Measurements from ENCODE around the gene PNPLA1. TPM values are rescaled to one million over a fixed set of nuclear protein-coding genes. Genes with fewer than 3 reads are reported as not detected.

The PNPLA1 gene
- total RNA-seq, 1 donor from 2014 or later: 0.35 TPM

- Histone ChIP-seq H3K36me3 (no peaks in the 10 kb centered on the region), H3K9me3 (no peaks in the 10 kb centered on the region), H3K27me3 (no peaks in the 10 kb centered on the region), H3K4me3 (no peak overlapping the region), H3K4me1 (peaks cover 10% of the 10 kb centered on the region), H3K27ac (no peak overlapping the region)
- TF ChIP-seq, protein P1, sequence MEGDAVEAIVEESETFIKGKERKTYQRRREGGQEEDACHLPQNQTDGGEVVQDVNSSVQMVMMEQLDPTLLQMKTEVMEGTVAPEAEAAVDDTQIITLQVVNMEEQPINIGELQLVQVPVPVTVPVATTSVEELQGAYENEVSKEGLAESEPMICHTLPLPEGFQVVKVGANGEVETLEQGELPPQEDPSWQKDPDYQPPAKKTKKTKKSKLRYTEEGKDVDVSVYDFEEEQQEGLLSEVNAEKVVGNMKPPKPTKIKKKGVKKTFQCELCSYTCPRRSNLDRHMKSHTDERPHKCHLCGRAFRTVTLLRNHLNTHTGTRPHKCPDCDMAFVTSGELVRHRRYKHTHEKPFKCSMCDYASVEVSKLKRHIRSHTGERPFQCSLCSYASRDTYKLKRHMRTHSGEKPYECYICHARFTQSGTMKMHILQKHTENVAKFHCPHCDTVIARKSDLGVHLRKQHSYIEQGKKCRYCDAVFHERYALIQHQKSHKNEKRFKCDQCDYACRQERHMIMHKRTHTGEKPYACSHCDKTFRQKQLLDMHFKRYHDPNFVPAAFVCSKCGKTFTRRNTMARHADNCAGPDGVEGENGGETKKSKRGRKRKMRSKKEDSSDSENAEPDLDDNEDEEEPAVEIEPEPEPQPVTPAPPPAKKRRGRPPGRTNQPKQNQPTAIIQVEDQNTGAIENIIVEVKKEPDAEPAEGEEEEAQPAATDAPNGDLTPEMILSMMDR (IDR thresholded peaks at IDR 0.05): no peak
- ATAC-seq (peak; percentile 40), DNase-seq (peak; percentile 38)
- intact Hi-C loops (cut with DNase I): no loop called here
Measured at GRCh38 chr6:36343109-36343680, 73.3 kb downstream of the PNPLA1 start.

- intact Hi-C loops (cut with DNase I): no loop called here
- TF ChIP-seq, protein P1 (IDR thresholded peaks at IDR 0.05): no peak
- DNase-seq: no peak
Measured at GRCh38 chr6:36345681-36346466, 76.0 kb downstream of the PNPLA1 start.

DNA sequence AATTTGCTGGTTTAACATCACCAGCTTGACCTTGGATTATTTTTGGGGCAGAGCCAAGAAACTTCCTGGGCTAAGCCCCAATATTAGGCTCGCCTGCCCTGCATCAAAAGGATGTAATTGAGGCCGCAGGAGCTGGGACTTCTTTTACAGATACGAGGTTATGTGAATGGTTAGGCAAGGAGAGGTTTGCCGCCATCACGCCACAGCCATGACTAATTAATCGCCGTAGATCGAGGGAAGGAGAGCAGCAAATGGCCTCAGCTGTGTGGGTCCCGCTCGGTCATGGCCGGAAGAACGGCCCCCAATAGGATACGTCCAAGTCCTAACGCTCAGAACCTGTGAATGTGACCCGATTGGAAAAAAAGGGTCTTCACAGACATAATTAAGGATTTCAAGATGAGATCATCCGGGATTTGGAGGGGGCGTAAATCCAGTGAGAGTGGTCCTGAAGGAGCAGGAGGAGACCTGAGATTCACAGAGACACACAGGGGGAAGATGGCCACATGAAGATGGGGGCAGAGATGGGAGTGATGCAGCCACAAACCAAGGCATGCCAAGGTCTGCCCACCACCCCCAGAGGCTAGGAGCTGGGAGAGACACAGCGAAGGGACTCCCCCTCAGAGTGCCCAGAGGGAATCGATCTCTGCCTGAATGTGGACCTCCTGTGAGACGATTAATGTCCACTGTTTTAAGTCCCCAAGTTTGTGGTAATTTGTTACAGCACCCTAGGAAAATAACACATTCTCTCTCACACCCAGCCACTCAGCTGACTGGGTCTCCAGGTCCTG is 76.8 kb downstream of the PNPLA1 start:
- TF ChIP-seq, protein P1 (IDR thresholded peaks at IDR 0.05): no peak
- intact Hi-C loops (cut with DNase I): no loop called here
- Histone ChIP-seq H3K4me1 (no peaks in the 10 kb centered on the region), H3K4me3 (no peak overlapping the region), H3K36me3 (no peaks in the 10 kb centered on the region), H3K9me3 (no peaks in the 10 kb centered on the region), H3K27ac (no peak overlapping the region), H3K27me3 (no peaks in the 10 kb centered on the region)
- ATAC-seq (no peak), DNase-seq (no peak)

More at GRCh38 chr6:36345681-36346466, 76.0 kb downstream of the PNPLA1 start:
- no peaks in the 10 kb centered on the region for H3K27me3 ChIP-seq
- H3K4me1 ChIP-seq: peaks cover 5% of the 10 kb centered on the region
- no peaks in the 10 kb centered on the region for H3K36me3 ChIP-seq
- H3K4me3 ChIP-seq: no peak overlapping the region
- ATAC-seq: no peak
- no peak overlapping the region for H3K27ac ChIP-seq
- no peaks in the 10 kb centered on the region for H3K9me3 ChIP-seq

- no peak overlapping the region for H3K27ac ChIP-seq
- no peaks in the 10 kb centered on the region for H3K4me1 ChIP-seq
- ATAC-seq (no peak), DNase-seq (no peak)
- H3K9me3 ChIP-seq: no peaks in the 10 kb centered on the region
- TF ChIP-seq, protein P1 (IDR thresholded peaks at IDR 0.05): no peak
- intact Hi-C loops (cut with DNase I): no loop called here
- H3K36me3 ChIP-seq: no peaks in the 10 kb centered on the region
- no peak overlapping the region for H3K4me3 ChIP-seq
- H3K27me3 ChIP-seq: no peaks in the 10 kb centered on the region
Measured at GRCh38 chr6:36347621-36348020, 77.8 kb downstream of the PNPLA1 start.

DNA sequence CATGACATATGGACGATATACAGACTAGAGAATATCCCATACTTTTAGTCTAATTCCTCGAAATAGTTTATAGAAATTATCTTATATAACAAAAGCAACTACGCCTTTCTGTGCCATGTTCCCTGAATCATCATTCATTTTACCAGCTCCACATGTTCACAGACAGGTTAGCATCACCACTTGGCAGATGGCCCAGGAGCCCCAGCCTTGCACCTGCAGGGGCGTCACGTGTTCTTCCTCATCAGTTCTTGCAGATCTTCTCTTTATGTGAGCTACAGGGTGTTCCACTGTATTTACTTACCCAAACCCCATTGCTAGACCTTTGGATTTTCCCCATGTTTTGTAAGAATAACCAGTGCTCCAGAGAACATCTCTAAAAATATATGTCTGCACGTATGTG is 79.4 kb downstream of the PNPLA1 start:
- intact Hi-C loops (cut with DNase I): no loop called here
- Histone ChIP-seq H3K9me3 (no peaks in the 10 kb centered on the region), H3K27me3 (no peaks in the 10 kb centered on the region), H3K4me1 (no peaks in the 10 kb centered on the region), H3K4me3 (no peak overlapping the region), H3K27ac (no peak overlapping the region), H3K36me3 (no peaks in the 10 kb centered on the region)
- DNase-seq: no peak
- ATAC-seq: no peak
- TF ChIP-seq, protein P1 (IDR thresholded peaks at IDR 0.05): no peak
